Islet of Langerhans (tissue), 1 donor: ENCODE measurements around the gene LMTK2.
"Not testable (repeated sequence)": the region's sequence is repeated elsewhere in the genome, so short reads cannot be mapped to it uniquely, and the experiment has no call there.

Experiments used
- FAIRE-seq: peaks from one replicate; lab custom pipeline; 2011; peaks lifted over from hg19 to GRCh38; lab: Jason Lieb, UNC

LMTK2 gene

GRCh38 chr7:98217623-98218582 is 111.2 kb downstream of the LMTK2 start:
- no peak for FAIRE-seq

- FAIRE-seq, result not testable (repeated sequence)
Observed at GRCh38 chr7:98219382-98219781, 112.7 kb downstream of the LMTK2 start.

- no peak for FAIRE-seq
Observed at GRCh38 chr7:98221611-98222532, 115.2 kb downstream of the LMTK2 start.

GRCh38 chr7:98222533-98223195 is 116.0 kb downstream of the LMTK2 start:
- FAIRE-seq, result no peak

GRCh38 chr7:98223351-98223897 is 116.8 kb downstream of the LMTK2 start:
- FAIRE-seq, result no peak

GRCh38 chr7:98223898-98224700 is 117.4 kb downstream of the LMTK2 start:
- FAIRE-seq, result no peak

- FAIRE-seq, result no peak
Observed at GRCh38 chr7:98224701-98225181, 118.1 kb downstream of the LMTK2 start.

- no peak for FAIRE-seq
Observed at GRCh38 chr7:98225913-98226614, 119.4 kb downstream of the LMTK2 start.

- FAIRE-seq, result no peak
Observed at GRCh38 chr7:98227939-98228338, 121.3 kb downstream of the LMTK2 start.

GRCh38 chr7:98228801-98229200 is 122.1 kb downstream of the LMTK2 start:
- FAIRE-seq, result no peak

- FAIRE-seq, result no peak
Observed at GRCh38 chr7:98229441-98229840, 122.8 kb downstream of the LMTK2 start.

- no peak for FAIRE-seq
Observed at GRCh38 chr7:98229991-98230745, 123.5 kb downstream of the LMTK2 start.

- no peak for FAIRE-seq
Observed at GRCh38 chr7:98230746-98231471, 124.2 kb downstream of the LMTK2 start.

GRCh38 chr7:98231493-98232262 is 125.0 kb downstream of the LMTK2 start:
- no peak for FAIRE-seq

GRCh38 chr7:98232263-98232585 is 125.6 kb downstream of the LMTK2 start:
- no peak for FAIRE-seq

GRCh38 chr7:98232799-98233198 is 126.1 kb downstream of the LMTK2 start:
- no peak for FAIRE-seq

GRCh38 chr7:98233219-98234070 is 126.8 kb downstream of the LMTK2 start:
- no peak for FAIRE-seq
